Measurements from ENCODE around the gene SH3BP4.
"Not testable (repeated sequence)": the region's sequence is repeated elsewhere in the genome, so short reads cannot be mapped to it uniquely, and the experiment has no call there.

The SH3BP4 gene

GRCh38 chr2:235052514-235053354 is 100.9 kb downstream of the SH3BP4 start:
- no peak for DNase-seq (ENCODE audit: extremely low read depth in 1 of 2, low read depth in 1 of 2)

- DNase-seq (ENCODE audit: extremely low read depth in 1 of 2, low read depth in 1 of 2): no peak
Observed at GRCh38 chr2:235053651-235054050, 101.8 kb downstream of the SH3BP4 start.

GRCh38 chr2:235054475-235054874 is 102.7 kb downstream of the SH3BP4 start:
- no peak for DNase-seq (ENCODE audit: extremely low read depth in 1 of 2, low read depth in 1 of 2)

GRCh38 chr2:235054919-235055318 is 103.1 kb downstream of the SH3BP4 start:
- DNase-seq (ENCODE audit: extremely low read depth in 1 of 2, low read depth in 1 of 2): no peak

GRCh38 chr2:235055891-235056516 is 104.2 kb downstream of the SH3BP4 start:
- DNase-seq (ENCODE audit: extremely low read depth in 1 of 2, low read depth in 1 of 2): no peak

- no peak for DNase-seq (ENCODE audit: extremely low read depth in 1 of 2, low read depth in 1 of 2)
Observed at GRCh38 chr2:235056768-235057167, 105.0 kb downstream of the SH3BP4 start.

- not testable (repeated sequence) for DNase-seq (ENCODE audit: extremely low read depth in 1 of 2, low read depth in 1 of 2)
Observed at GRCh38 chr2:235057616-235058015, 105.8 kb downstream of the SH3BP4 start.

- no peak for DNase-seq (ENCODE audit: extremely low read depth in 1 of 2, low read depth in 1 of 2)
Observed at GRCh38 chr2:235059161-235059560, 107.3 kb downstream of the SH3BP4 start.

GRCh38 chr2:235061656-235062055 is 109.8 kb downstream of the SH3BP4 start:
- no peak for DNase-seq (ENCODE audit: extremely low read depth in 1 of 2, low read depth in 1 of 2)

GRCh38 chr2:235063471-235063961 is 111.7 kb downstream of the SH3BP4 start:
- no peak for DNase-seq (ENCODE audit: extremely low read depth in 1 of 2, low read depth in 1 of 2)

GRCh38 chr2:235064976-235065375 is 113.2 kb downstream of the SH3BP4 start:
- no peak for DNase-seq (ENCODE audit: extremely low read depth in 1 of 2, low read depth in 1 of 2)

GRCh38 chr2:235066490-235066889 is 114.7 kb downstream of the SH3BP4 start:
- DNase-seq (ENCODE audit: extremely low read depth in 1 of 2, low read depth in 1 of 2): no peak

- DNase-seq (ENCODE audit: extremely low read depth in 1 of 2, low read depth in 1 of 2): no peak
Observed at GRCh38 chr2:235066895-235067294, 115.1 kb downstream of the SH3BP4 start.

- no peak for DNase-seq (ENCODE audit: extremely low read depth in 1 of 2, low read depth in 1 of 2)
Observed at GRCh38 chr2:235068701-235069100, 116.9 kb downstream of the SH3BP4 start.

GRCh38 chr2:235070063-235070706 is 118.4 kb downstream of the SH3BP4 start:
- DNase-seq (ENCODE audit: extremely low read depth in 1 of 2, low read depth in 1 of 2): no peak

GRCh38 chr2:235073868-235074413 is 122.1 kb downstream of the SH3BP4 start:
- no peak for DNase-seq (ENCODE audit: extremely low read depth in 1 of 2, low read depth in 1 of 2)

GRCh38 chr2:235077046-235077445 is 125.2 kb downstream of the SH3BP4 start:
- no peak for DNase-seq (ENCODE audit: extremely low read depth in 1 of 2, low read depth in 1 of 2)

GRCh38 chr2:235078182-235078581 is 126.4 kb downstream of the SH3BP4 start:
- DNase-seq (ENCODE audit: extremely low read depth in 1 of 2, low read depth in 1 of 2): no peak

- no peak for DNase-seq (ENCODE audit: extremely low read depth in 1 of 2, low read depth in 1 of 2)
Observed at GRCh38 chr2:235078914-235079472, 127.2 kb downstream of the SH3BP4 start.

- no peak for DNase-seq (ENCODE audit: extremely low read depth in 1 of 2, low read depth in 1 of 2)
Observed at GRCh38 chr2:235080101-235080500, 128.3 kb downstream of the SH3BP4 start.

Measured in activated CD8-positive, alpha-beta memory T cell treated with anti-CD3 and anti-CD28 coated beads for 1 hour (primary cell).